H9 (cell line): Measurements from ENCODE around the gene FAM171A1. TPM values are rescaled to one million over a fixed set of nuclear protein-coding genes. Genes with fewer than 3 reads are reported as not detected.

Experiments used
- DNase-seq: peaks from one replicate; pipeline ENCODE4 v3.0.0-alpha.2; 2017
- H2AFZ ChIP-seq: one replicate; pipeline ENCODE4 v1.6.1; 2013; ENCODE audit warnings: mild to moderate bottlenecking, low read length, control low read depth, moderate library complexity
- H2AK5ac ChIP-seq: 2 replicates; pipeline ENCODE4 v1.6.1; 2013; ENCODE audit warnings: low read length, control low read depth, mixed read lengths; ENCODE audit not compliant: insufficient read length
- H2BK120ac ChIP-seq: one replicate; pipeline ENCODE4 v1.6.1; 2013; ENCODE audit warnings: low read depth, mild to moderate bottlenecking, low read length, control low read depth, inconsistent platforms; ENCODE audit not compliant: poor library complexity, severe bottlenecking
- H2BK12ac ChIP-seq: 2 replicates; pipeline ENCODE4 v1.6.1; 2013; ENCODE audit warnings: low read length, control low read depth, mixed read lengths, low read depth; ENCODE audit not compliant: insufficient read length
- H2BK15ac ChIP-seq: 2 replicates; pipeline ENCODE4 v1.6.1; 2013; ENCODE audit warnings: low read depth, low read length, control low read depth
- H2BK20ac ChIP-seq: one replicate; pipeline ENCODE4 v1.6.1; 2013; ENCODE audit warnings: low read depth, mild to moderate bottlenecking, low read length, control low read depth, inconsistent platforms; ENCODE audit not compliant: poor library complexity, severe bottlenecking
- H2BK5ac ChIP-seq: 2 replicates; pipeline ENCODE4 v1.6.1; 2013; ENCODE audit warnings: low read length, control low read depth, mixed read lengths; ENCODE audit not compliant: insufficient read length
- H3K14ac ChIP-seq: 2 replicates; pipeline ENCODE4 v1.6.1; 2013; ENCODE audit warnings: low read length, control low read depth; ENCODE audit not compliant: insufficient read depth
- H3K18ac ChIP-seq: 2 replicates; pipeline ENCODE4 v1.6.1; 2013; ENCODE audit warnings: low read depth, mild to moderate bottlenecking, mixed read lengths, low read length, control low read depth; ENCODE audit not compliant: insufficient read length
- H3K23ac ChIP-seq: 2 replicates; pipeline ENCODE4 v1.6.1; 2013; ENCODE audit warnings: low read length, control low read depth, mixed read lengths, low read depth; ENCODE audit not compliant: insufficient read length
- H3K23me2 ChIP-seq: 2 replicates; pipeline ENCODE4 v1.6.1; 2013; ENCODE audit warnings: low read depth, mild to moderate bottlenecking, mixed read lengths, low read length, control low read depth; ENCODE audit not compliant: insufficient read length, poor library complexity, severe bottlenecking
- H3K27ac ChIP-seq: 2 replicates; pipeline ENCODE4 v1.5.1; 2013; ENCODE audit warnings: low read length, control low read depth, mixed read lengths, low read depth; ENCODE audit not compliant: insufficient read length
- H3K27me3 ChIP-seq: 2 replicates; pipeline ENCODE4 v1.6.1; 2013; ENCODE audit warnings: low read length, control low read depth, inconsistent platforms; ENCODE audit not compliant: insufficient read depth
- H3K4ac ChIP-seq: 2 replicates; pipeline ENCODE4 v1.6.1; 2013; ENCODE audit warnings: low read depth, mild to moderate bottlenecking, control low read depth, inconsistent platforms, low read length, moderate library complexity
- H3K4me1 ChIP-seq: 2 replicates; pipeline ENCODE4 v1.6.1; 2013; ENCODE audit warnings: low read length, control low read depth, inconsistent platforms; ENCODE audit not compliant: insufficient read depth
- H3K4me2 ChIP-seq: 2 replicates; pipeline ENCODE4 v1.6.1; 2013; ENCODE audit warnings: low read length, control low read depth, mixed read lengths; ENCODE audit not compliant: insufficient read length, insufficient read depth
- H3K56ac ChIP-seq: 2 replicates; pipeline ENCODE4 v1.6.1; 2013; ENCODE audit warnings: low read depth, mild to moderate bottlenecking, mixed read lengths, low read length, control low read depth; ENCODE audit not compliant: insufficient read length
- H3K79me1 ChIP-seq: 2 replicates; pipeline ENCODE4 v1.6.1; 2013; ENCODE audit warnings: low read depth, mild to moderate bottlenecking, moderate library complexity, low read length, control low read depth, inconsistent platforms; ENCODE audit not compliant: insufficient read depth, poor library complexity, severe bottlenecking
- H3K79me2 ChIP-seq: 2 replicates; pipeline ENCODE4 v1.6.1; 2013; ENCODE audit warnings: low read length, control low read depth, inconsistent platforms; ENCODE audit not compliant: insufficient read depth
- H3K9ac ChIP-seq: 2 replicates; pipeline ENCODE4 v1.6.1; 2013; ENCODE audit warnings: low read length, control low read depth, mixed read lengths; ENCODE audit not compliant: insufficient read length; ENCODE audit errors: extremely low read depth
- H3K9me3 ChIP-seq: one replicate; pipeline ENCODE4 v1.6.1; 2013; ENCODE audit warnings: low read depth, low read length, inconsistent platforms; ENCODE audit not compliant: control insufficient read depth
- H3T11ph ChIP-seq: one replicate; pipeline ENCODE4 v1.6.1; 2013; ENCODE audit warnings: mild to moderate bottlenecking, low read length, control low read depth, inconsistent platforms
- H4K20me1 ChIP-seq: one replicate; pipeline ENCODE4 v1.6.1; 2013; ENCODE audit not compliant: control insufficient read depth, insufficient read length, insufficient read depth
- H4K5ac ChIP-seq: 2 replicates; pipeline ENCODE4 v1.6.1; 2013; ENCODE audit warnings: low read depth, mild to moderate bottlenecking, mixed read lengths, low read length, control low read depth; ENCODE audit not compliant: insufficient read length
- H4K8ac ChIP-seq: replicated peaks from 2 replicates; pipeline ENCODE4 v1.6.1; 2013; ENCODE audit warnings: low read length, control low read depth, mixed read lengths, low read depth; ENCODE audit not compliant: insufficient read length
- H4K91ac ChIP-seq: 2 replicates; pipeline ENCODE4 v1.6.1; 2013; ENCODE audit warnings: low read depth, mild to moderate bottlenecking, moderate library complexity, mixed read lengths, low read length, control low read depth; ENCODE audit not compliant: insufficient read length
- H3K27ac Mint-ChIP-seq, 3 experiments: 2 replicates in 2 of 3; 3 replicates in 1 of 3; pipeline ENCODE4 v1.8.0; 2020 to 2021; ENCODE audit warnings: mixed read lengths in 3 of 3, mild to moderate bottlenecking in 1 of 3, moderate library complexity in 1 of 3
- H3K27me3 Mint-ChIP-seq: 2 replicates; pipeline ENCODE4 v1.8.0; 2021; ENCODE audit warnings: low read depth, mild to moderate bottlenecking, moderate library complexity, mixed read lengths
- H3K36me3 Mint-ChIP-seq, 3 experiments: 2 replicates in 2 of 3; 3 replicates in 1 of 3; pipeline ENCODE4 v1.8.0; 2020 to 2021; ENCODE audit warnings: low read depth in 3 of 3, mixed read lengths in 3 of 3; ENCODE audit not compliant: insufficient read depth in 1 of 3
- H3K4me1 Mint-ChIP-seq, 2 experiments: 2 replicates each; pipeline ENCODE4 v1.8.0; 2020; ENCODE audit warnings: mixed read lengths in 2 of 2
- H3K4me3 Mint-ChIP-seq, 2 experiments: 2 replicates in 1 of 2; 3 replicates in 1 of 2; pipeline ENCODE4 v1.8.0; 2020 to 2021; ENCODE audit warnings: mild to moderate bottlenecking in 2 of 2, mixed read lengths in 2 of 2, moderate library complexity in 1 of 2
- H3K9me3 Mint-ChIP-seq, 2 experiments: 2 replicates in 1 of 2; 3 replicates in 1 of 2; pipeline ENCODE4 v1.8.0; 2020; ENCODE audit warnings: mild to moderate bottlenecking in 2 of 2, mixed read lengths in 2 of 2, moderate library complexity in 1 of 2
- WGBS: extraction: QIAGEN DNeasy Blood & Tissue Kit; methylation state at CpG from one replicate; pipeline ENCODE4 v1.1.7; 2013; ENCODE audit warnings: missing lambda C conversion rate, low lambda C conversion rate, mixed read lengths; ENCODE audit not compliant: insufficient read length; ENCODE audit errors: extremely low coverage; 5-methylcytosine and 5-hydroxymethylcytosine counted together
- total RNA-seq: library from RNA; stranded (reverse); gene quantifications from 2 replicates; pipeline ENCODE4 v1.2.1, GENCODE V29; 2021
- TF ChIP-seq, protein P1 (sequence below): fragments of 200-600 bp; sonication (generic); conservative IDR thresholded peaks from 3 replicates; pipeline ENCODE4 v1.8.0; 2021; ENCODE audit warnings: antibody characterized with exemption, mild to moderate bottlenecking

FAM171A1 gene
- total RNA-seq, 1 experiment from 2014 or later, result 37.4 TPM

GRCh38 chr10:15329437-15329836 is 41.7 kb downstream of the FAM171A1 start:
- no peak for DNase-seq
- Histone ChIP-seq H3T11ph (no peak overlapping the region), H3K79me2 (no peaks in the 10 kb centered on the region; the same call in 1 of the 2 replicates), H3K9ac (no peak overlapping the region), H3K27ac (no peak overlapping the region), H2BK20ac (no peak overlapping the region), H4K20me1 (no peaks in the 10 kb centered on the region), H3K14ac (no peak overlapping the region), H4K5ac (no peak overlapping the region), H3K4me2 (no peak overlapping the region), H3K23me2 (no peaks in the 10 kb centered on the region), H2BK12ac (no peak overlapping the region), H4K91ac (no peak overlapping the region), H3K4me1 (peaks cover 4% of the 10 kb centered on the region; the same call in 1 of the 2 replicates), H2BK120ac (no peak overlapping the region), H2AFZ (no peak overlapping the region), H3K23ac (no peak overlapping the region), H3K79me1 (no peaks in the 10 kb centered on the region), H3K27me3 (no peaks in the 10 kb centered on the region), H3K9me3 (no peaks in the 10 kb centered on the region), H3K56ac (no peak overlapping the region), H3K18ac (no peak overlapping the region), H2BK5ac (no peak overlapping the region), H2AK5ac (no peak overlapping the region), H3K4ac (no peak overlapping the region), H4K8ac (no peak overlapping the region), H2BK15ac (no peak overlapping the region)
- Mint-ChIP-seq H3K36me3 (no peaks in the 10 kb centered on the region), H3K27me3 (no peaks in the 10 kb centered on the region), H3K9me3 (no peaks in the 10 kb centered on the region), H3K4me1 (peaks cover 12 to 17% of the 10 kb centered on the region in 2 experiments), H3K27ac (no peak overlapping the region; a peak in 1 of 7 replicates), H3K4me3 (no peak overlapping the region)
- WGBS, result no CpG with 5 or more reads among the region's 2 CpGs
- TF ChIP-seq, protein P1, sequence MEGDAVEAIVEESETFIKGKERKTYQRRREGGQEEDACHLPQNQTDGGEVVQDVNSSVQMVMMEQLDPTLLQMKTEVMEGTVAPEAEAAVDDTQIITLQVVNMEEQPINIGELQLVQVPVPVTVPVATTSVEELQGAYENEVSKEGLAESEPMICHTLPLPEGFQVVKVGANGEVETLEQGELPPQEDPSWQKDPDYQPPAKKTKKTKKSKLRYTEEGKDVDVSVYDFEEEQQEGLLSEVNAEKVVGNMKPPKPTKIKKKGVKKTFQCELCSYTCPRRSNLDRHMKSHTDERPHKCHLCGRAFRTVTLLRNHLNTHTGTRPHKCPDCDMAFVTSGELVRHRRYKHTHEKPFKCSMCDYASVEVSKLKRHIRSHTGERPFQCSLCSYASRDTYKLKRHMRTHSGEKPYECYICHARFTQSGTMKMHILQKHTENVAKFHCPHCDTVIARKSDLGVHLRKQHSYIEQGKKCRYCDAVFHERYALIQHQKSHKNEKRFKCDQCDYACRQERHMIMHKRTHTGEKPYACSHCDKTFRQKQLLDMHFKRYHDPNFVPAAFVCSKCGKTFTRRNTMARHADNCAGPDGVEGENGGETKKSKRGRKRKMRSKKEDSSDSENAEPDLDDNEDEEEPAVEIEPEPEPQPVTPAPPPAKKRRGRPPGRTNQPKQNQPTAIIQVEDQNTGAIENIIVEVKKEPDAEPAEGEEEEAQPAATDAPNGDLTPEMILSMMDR, result no peak
